Activated CD4-positive, alpha-beta T cell treated with anti-CD3 and anti-CD28 coated beads, Interleukin-2, amount 10 ng/mL, durations not matched to agents 24 days and 14 days (primary cell): ENCODE data around the gene STAT3. TPM values are rescaled to one million over a fixed set of nuclear protein-coding genes. Genes with fewer than 3 reads are reported as not detected.
A peak's percentile ranks its signal among the peaks of the same experiment; 100 is the strongest.
"Not testable (repeated sequence)": the region's sequence is repeated elsewhere in the genome, so short reads cannot be mapped to it uniquely, and the experiment has no call there.

Source experiments
- DNase-seq: peaks from one replicate; pipeline ENCODE4 v3.0.0; 2022
- H3K27ac Mint-ChIP-seq: one replicate; pipeline ENCODE4 v1.8.0; 2022; ENCODE audit warnings: mild to moderate bottlenecking, mixed read lengths
- H3K27me3 Mint-ChIP-seq: one replicate; pipeline ENCODE4 v1.8.0; 2022; ENCODE audit warnings: mixed read lengths
- H3K36me3 Mint-ChIP-seq: one replicate; pipeline ENCODE4 v1.8.0; 2022; ENCODE audit warnings: low read depth, mild to moderate bottlenecking, mixed read lengths
- H3K4me1 Mint-ChIP-seq: one replicate; pipeline ENCODE4 v1.8.0; 2021; ENCODE audit warnings: mixed read lengths
- H3K4me3 Mint-ChIP-seq: one replicate; pipeline ENCODE4 v1.8.0; 2022; ENCODE audit warnings: mild to moderate bottlenecking, moderate library complexity, mixed read lengths
- H3K9me3 Mint-ChIP-seq: one replicate; pipeline ENCODE4 v1.8.0; 2021; ENCODE audit warnings: mixed read lengths
- intact Hi-C: fragments of 100-400 bp; cut with micrococcal nuclease; formaldehyde crosslinking; loops from one replicate; pipeline ENCODE4 v1.15.1; 2023
- total RNA-seq: library from RNA; stranded (reverse); gene quantifications from 2 replicates; pipeline ENCODE4 v1.2.3, GENCODE V29; 2022

The STAT3 gene
- total RNA-seq, 1 donor from 2014 or later: 252 TPM

GRCh38 chr17:42386777-42387657 lies 1.2 kb downstream of the STAT3 start:
- peaks cover 56% of the 10 kb centered on the region for H3K4me1 Mint-ChIP-seq
- H3K27ac Mint-ChIP-seq: peak overlapping the region; percentile 100
- H3K4me3 Mint-ChIP-seq: peak overlapping the region; percentile 83
- intact Hi-C loops: loop anchor here (1.0 kb wide), 1 partner anchor 64 kb away; no protein-coding TSS in a partner anchor
- no peaks in the 10 kb centered on the region for H3K9me3 Mint-ChIP-seq
- no peaks in the 10 kb centered on the region for H3K27me3 Mint-ChIP-seq
- peaks cover 33% of the 10 kb centered on the region for H3K36me3 Mint-ChIP-seq
- DNase-seq: peak; percentile 75

GRCh38 chr17:42381898-42382297 lies 6.3 kb downstream of the STAT3 start:
- Mint-ChIP-seq H3K36me3 (peaks cover 41% of the 10 kb centered on the region), H3K4me1 (peaks cover 67% of the 10 kb centered on the region), H3K27me3 (no peaks in the 10 kb centered on the region), H3K9me3 (no peaks in the 10 kb centered on the region), H3K27ac (peak overlapping the region; percentile 22), H3K4me3 (no peak overlapping the region)
- DNase-seq: no peak
- intact Hi-C loops: no loop called here

GRCh38 chr17:42380935-42381334 lies 7.3 kb downstream of the STAT3 start:
- no peaks in the 10 kb centered on the region for H3K9me3 Mint-ChIP-seq
- peak overlapping the region; percentile 64 for H3K27ac Mint-ChIP-seq
- peak overlapping the region; percentile 52 for H3K4me3 Mint-ChIP-seq
- H3K36me3 Mint-ChIP-seq: peaks cover 37% of the 10 kb centered on the region
- H3K4me1 Mint-ChIP-seq: peaks cover 62% of the 10 kb centered on the region
- no peaks in the 10 kb centered on the region for H3K27me3 Mint-ChIP-seq
- intact Hi-C loops: no loop called here
- no peak for DNase-seq

GRCh38 chr17:42378959-42379594 lies 9.2 kb downstream of the STAT3 start:
- peaks cover 30% of the 10 kb centered on the region for H3K36me3 Mint-ChIP-seq
- H3K27me3 Mint-ChIP-seq: no peaks in the 10 kb centered on the region

GRCh38 chr17:42378359-42378958 lies 9.8 kb downstream of the STAT3 start:
- peak overlapping the region; percentile 78 for H3K4me3 Mint-ChIP-seq
- peaks cover 59% of the 10 kb centered on the region for H3K4me1 Mint-ChIP-seq
- H3K27ac Mint-ChIP-seq: peak overlapping the region; percentile 85
- no peaks in the 10 kb centered on the region for H3K27me3 Mint-ChIP-seq
- H3K36me3 Mint-ChIP-seq: peaks cover 30% of the 10 kb centered on the region
- no peaks in the 10 kb centered on the region for H3K9me3 Mint-ChIP-seq
- no peak for DNase-seq
- intact Hi-C loops: no loop called here

More at GRCh38 chr17:42378959-42379594, 9.2 kb downstream of the STAT3 start:
- H3K4me3 Mint-ChIP-seq: peak overlapping the region; percentile 78
- no peaks in the 10 kb centered on the region for H3K9me3 Mint-ChIP-seq
- peaks cover 59% of the 10 kb centered on the region for H3K4me1 Mint-ChIP-seq
- peak overlapping the region; percentile 85 for H3K27ac Mint-ChIP-seq
- intact Hi-C loops: loop anchor here (1.0 kb wide), 2 partner anchors 10 to 42 kb away; no protein-coding TSS in a partner anchor
- peak; percentile 68 for DNase-seq

GRCh38 chr17:42373896-42374295 lies 14.3 kb downstream of the STAT3 start:
- Mint-ChIP-seq H3K27me3 (no peaks in the 10 kb centered on the region), H3K4me1 (peaks cover 42% of the 10 kb centered on the region), H3K4me3 (no peak overlapping the region), H3K27ac (peak overlapping the region; percentile 45), H3K9me3 (peaks cover 4% of the 10 kb centered on the region), H3K36me3 (peaks cover 38% of the 10 kb centered on the region)
- no peak for DNase-seq
- intact Hi-C loops: no loop called here

- Mint-ChIP-seq H3K9me3 (peaks cover 4% of the 10 kb centered on the region), H3K4me1 (peaks cover 37% of the 10 kb centered on the region), H3K27ac (no peak overlapping the region)
Measured at GRCh38 chr17:42372142-42372541, 16.1 kb downstream of the STAT3 start.

GRCh38 chr17:42368797-42369561 lies 19.3 kb downstream of the STAT3 start:
- intact Hi-C loops: loop anchor here (1.0 kb wide), 1 partner anchor 8 kb away; no protein-coding TSS in a partner anchor
- Mint-ChIP-seq H3K27ac (peak overlapping the region; percentile 82), H3K4me3 (peak overlapping the region; percentile 30), H3K4me1 (peaks cover 51% of the 10 kb centered on the region), H3K36me3 (peaks cover 53% of the 10 kb centered on the region)
- not testable (repeated sequence) for H3K27me3 Mint-ChIP-seq, H3K9me3 Mint-ChIP-seq, DNase-seq

More at GRCh38 chr17:42372142-42372541, 16.1 kb downstream of the STAT3 start:
- peaks cover 37% of the 10 kb centered on the region for H3K36me3 Mint-ChIP-seq
- intact Hi-C loops: no loop called here
- no peak for DNase-seq
- H3K27me3 Mint-ChIP-seq: no peaks in the 10 kb centered on the region
- no peak overlapping the region for H3K4me3 Mint-ChIP-seq

GRCh38 chr17:42368310-42368709 lies 19.9 kb downstream of the STAT3 start:
- H3K9me3 Mint-ChIP-seq, H3K27ac Mint-ChIP-seq, DNase-seq, intact Hi-C loops, H3K27me3 Mint-ChIP-seq, H3K4me3 Mint-ChIP-seq: not testable (repeated sequence)
- peaks cover 56% of the 10 kb centered on the region for H3K36me3 Mint-ChIP-seq
- peaks cover 55% of the 10 kb centered on the region for H3K4me1 Mint-ChIP-seq

- peak overlapping the region; percentile 66 for H3K27ac Mint-ChIP-seq
- peaks cover 16% of the 10 kb centered on the region for H3K9me3 Mint-ChIP-seq
- H3K27me3 Mint-ChIP-seq, DNase-seq, intact Hi-C loops: not testable (repeated sequence)
- peaks cover 71% of the 10 kb centered on the region for H3K4me1 Mint-ChIP-seq
- peak overlapping the region; percentile 4 for H3K4me3 Mint-ChIP-seq
- peaks cover 59% of the 10 kb centered on the region for H3K36me3 Mint-ChIP-seq
Measured at GRCh38 chr17:42366176-42367023, 21.8 kb downstream of the STAT3 start.

- Mint-ChIP-seq H3K4me3 (peak overlapping the region; percentile 64), H3K4me1 (peaks cover 67% of the 10 kb centered on the region)
Measured at GRCh38 chr17:42365136-42365535, 23.1 kb downstream of the STAT3 start.

GRCh38 chr17:42363767-42364585 lies 24.3 kb downstream of the STAT3 start:
- peak overlapping the region; percentile 64 for H3K4me3 Mint-ChIP-seq
- intact Hi-C loops: loop anchor here (1.0 kb wide), 1 partner anchor 22 kb away; no protein-coding TSS in a partner anchor
- no peaks in the 10 kb centered on the region for H3K27me3 Mint-ChIP-seq
- peaks cover 16% of the 10 kb centered on the region for H3K9me3 Mint-ChIP-seq
- H3K4me1 Mint-ChIP-seq: peaks cover 67% of the 10 kb centered on the region
- peaks cover 59% of the 10 kb centered on the region for H3K36me3 Mint-ChIP-seq
- DNase-seq: no peak
- H3K27ac Mint-ChIP-seq: peak overlapping the region; percentile 92

More at GRCh38 chr17:42365136-42365535, 23.1 kb downstream of the STAT3 start:
- Mint-ChIP-seq H3K9me3 (peaks cover 16% of the 10 kb centered on the region), H3K36me3 (peaks cover 57% of the 10 kb centered on the region), H3K27ac (peak overlapping the region; percentile 92), H3K27me3 (no peaks in the 10 kb centered on the region)
- no peak for DNase-seq
- intact Hi-C loops: no loop called here
